ENCODE measurements around the gene CRMP1. TPM values are rescaled to one million over a fixed set of nuclear protein-coding genes. Genes with fewer than 3 reads are reported as not detected.
"Not testable (repeated sequence)": the region's sequence is repeated elsewhere in the genome, so short reads cannot be mapped to it uniquely, and the experiment has no call there.

The CRMP1 gene
- total RNA-seq, 1 experiment from 2014 or later: not detected

DNA sequence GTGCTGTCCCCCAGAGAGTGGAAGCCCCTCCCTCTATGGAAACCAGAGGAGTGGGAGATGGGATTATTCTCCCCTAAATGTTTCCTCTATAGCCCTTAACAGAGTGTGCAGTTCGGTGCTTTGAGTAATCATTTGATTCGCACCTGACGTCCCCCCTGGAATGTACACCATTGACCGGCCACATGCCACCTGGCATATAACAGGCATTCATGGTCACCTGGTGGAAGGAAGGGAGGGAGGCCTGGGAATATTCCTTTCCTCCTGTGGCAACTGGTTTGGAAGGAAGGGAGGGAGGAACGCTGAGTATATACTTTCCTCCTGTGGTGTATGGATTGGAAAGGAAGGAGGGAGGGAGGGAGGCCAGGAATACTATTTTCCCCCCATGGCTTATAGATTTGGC, 77.2 kb downstream of the CRMP1 start:
- TF ChIP-seq, protein P1, sequence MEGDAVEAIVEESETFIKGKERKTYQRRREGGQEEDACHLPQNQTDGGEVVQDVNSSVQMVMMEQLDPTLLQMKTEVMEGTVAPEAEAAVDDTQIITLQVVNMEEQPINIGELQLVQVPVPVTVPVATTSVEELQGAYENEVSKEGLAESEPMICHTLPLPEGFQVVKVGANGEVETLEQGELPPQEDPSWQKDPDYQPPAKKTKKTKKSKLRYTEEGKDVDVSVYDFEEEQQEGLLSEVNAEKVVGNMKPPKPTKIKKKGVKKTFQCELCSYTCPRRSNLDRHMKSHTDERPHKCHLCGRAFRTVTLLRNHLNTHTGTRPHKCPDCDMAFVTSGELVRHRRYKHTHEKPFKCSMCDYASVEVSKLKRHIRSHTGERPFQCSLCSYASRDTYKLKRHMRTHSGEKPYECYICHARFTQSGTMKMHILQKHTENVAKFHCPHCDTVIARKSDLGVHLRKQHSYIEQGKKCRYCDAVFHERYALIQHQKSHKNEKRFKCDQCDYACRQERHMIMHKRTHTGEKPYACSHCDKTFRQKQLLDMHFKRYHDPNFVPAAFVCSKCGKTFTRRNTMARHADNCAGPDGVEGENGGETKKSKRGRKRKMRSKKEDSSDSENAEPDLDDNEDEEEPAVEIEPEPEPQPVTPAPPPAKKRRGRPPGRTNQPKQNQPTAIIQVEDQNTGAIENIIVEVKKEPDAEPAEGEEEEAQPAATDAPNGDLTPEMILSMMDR (IDR thresholded peaks at IDR 0.05; ENCODE audit: unreplicated experiment): no peak
- peaks cover 54% of the 10 kb centered on the region for H3K36me3 Mint-ChIP-seq (ENCODE audit: insufficient read depth, unreplicated experiment)
- intact Hi-C loops (cut with micrococcal nuclease): no loop called here
- H3K27ac Mint-ChIP-seq (ENCODE audit: low read depth, unreplicated experiment): no peak overlapping the region
- CTCF ChIA-PET: interaction anchor here (0.5 kb wide), 1 partner anchor 415 kb away, joined by 3 read pairs; no protein-coding TSS in a partner anchor
- no peaks in the 10 kb centered on the region for H3K4me1 Mint-ChIP-seq (ENCODE audit: insufficient read depth, unreplicated experiment)
- no peak for DNase-seq (ENCODE audit: unreplicated experiment)
- no peaks in the 10 kb centered on the region for H3K27me3 Mint-ChIP-seq (ENCODE audit: insufficient read depth, unreplicated experiment)
- POLR2A ChIA-PET: no interaction called here
- no peak overlapping the region for H3K4me3 Mint-ChIP-seq (ENCODE audit: unreplicated experiment)
- H3K9me3 Mint-ChIP-seq (ENCODE audit: unreplicated experiment): no peaks in the 10 kb centered on the region
- no TSS peak for BruUV-seq (replicated peaks)

DNA sequence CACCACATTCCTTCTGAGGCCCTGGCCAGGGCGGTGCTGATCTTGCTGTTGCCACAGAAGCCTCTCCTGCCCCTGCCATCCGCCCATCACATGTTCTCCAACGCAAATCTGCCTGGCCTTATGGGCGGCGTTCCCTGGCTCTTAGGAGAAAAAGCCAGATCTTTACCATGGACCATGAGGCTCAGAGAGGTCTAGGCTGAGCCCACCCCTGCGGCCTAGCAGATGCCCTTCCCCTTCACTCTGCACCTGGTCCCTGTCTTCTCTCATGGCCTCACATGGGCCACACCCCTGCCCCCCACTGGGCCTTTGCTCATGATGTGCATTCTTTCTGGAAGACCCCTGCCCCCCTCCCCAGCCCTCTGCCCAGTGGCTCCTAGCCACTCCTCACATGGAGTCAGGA, 78.5 kb downstream of the CRMP1 start:
- intact Hi-C loops (cut with micrococcal nuclease): no loop called here
- peaks cover 52% of the 10 kb centered on the region for H3K36me3 Mint-ChIP-seq (ENCODE audit: insufficient read depth, unreplicated experiment)
- CTCF ChIA-PET: interaction anchor here (1.0 to 1.3 kb wide), 2 partner anchors 180 to 820 kb away, joined by 3 read pairs; no protein-coding TSS in a partner anchor

DNA sequence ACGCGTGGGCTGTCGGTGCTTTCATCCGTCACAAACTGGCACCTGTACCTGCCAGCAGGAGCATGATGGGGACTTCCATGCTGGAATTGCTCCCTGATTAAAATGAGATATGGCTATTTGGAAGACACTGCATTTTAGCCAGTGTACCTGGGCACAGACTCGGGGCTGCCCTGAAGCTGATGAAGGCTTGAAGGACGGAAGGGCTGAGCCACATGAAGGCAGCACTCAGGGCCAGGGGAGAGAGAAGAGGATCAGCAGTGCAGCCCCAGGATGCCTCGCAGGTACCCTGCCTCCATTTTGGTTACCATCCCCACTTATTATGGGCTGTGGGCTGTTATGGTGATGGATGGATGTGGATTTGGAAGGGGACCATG, 79.0 kb downstream of the CRMP1 start:
- Mint-ChIP-seq H3K27me3 (ENCODE audit: insufficient read depth, unreplicated experiment) (no peaks in the 10 kb centered on the region), H3K9me3 (ENCODE audit: unreplicated experiment) (no peaks in the 10 kb centered on the region), H3K27ac (ENCODE audit: low read depth, unreplicated experiment) (no peak overlapping the region), H3K4me3 (ENCODE audit: unreplicated experiment) (no peak overlapping the region), H3K36me3 (ENCODE audit: insufficient read depth, unreplicated experiment) (peaks cover 57% of the 10 kb centered on the region), H3K4me1 (ENCODE audit: insufficient read depth, unreplicated experiment) (no peaks in the 10 kb centered on the region)
- TF ChIP-seq, protein P1 (IDR thresholded peaks at IDR 0.05; ENCODE audit: unreplicated experiment): no peak
- intact Hi-C loops (cut with micrococcal nuclease): loop anchor here (1.0 kb wide), 2 partner anchors 414 to 764 kb away; no protein-coding TSS in a partner anchor
- DNase-seq (ENCODE audit: unreplicated experiment): no peak
- ChIA-PET POLR2A (no interaction called here), CTCF (interaction anchor here (0.6 to 2.4 kb wide), 14 partner anchors 9 to 819 kb away, joined by 3 to 24 read pairs (median 4); no protein-coding TSS in a partner anchor)
- no TSS peak for BruUV-seq (replicated peaks)

More for the DNA sequence above, 78.5 kb downstream of the CRMP1 start:
- BruUV-seq (replicated peaks): no TSS peak
- POLR2A ChIA-PET: no interaction called here
- no peaks in the 10 kb centered on the region for H3K27me3 Mint-ChIP-seq (ENCODE audit: insufficient read depth, unreplicated experiment)
- TF ChIP-seq, protein P1 (IDR thresholded peaks at IDR 0.05; ENCODE audit: unreplicated experiment): no peak
- H3K9me3 Mint-ChIP-seq (ENCODE audit: unreplicated experiment): no peaks in the 10 kb centered on the region
- H3K4me3 Mint-ChIP-seq (ENCODE audit: unreplicated experiment): no peak overlapping the region
- DNase-seq (ENCODE audit: unreplicated experiment): no peak
- no peaks in the 10 kb centered on the region for H3K4me1 Mint-ChIP-seq (ENCODE audit: insufficient read depth, unreplicated experiment)
- peak overlapping the region; percentile 69 for H3K27ac Mint-ChIP-seq (ENCODE audit: low read depth, unreplicated experiment)

DNA sequence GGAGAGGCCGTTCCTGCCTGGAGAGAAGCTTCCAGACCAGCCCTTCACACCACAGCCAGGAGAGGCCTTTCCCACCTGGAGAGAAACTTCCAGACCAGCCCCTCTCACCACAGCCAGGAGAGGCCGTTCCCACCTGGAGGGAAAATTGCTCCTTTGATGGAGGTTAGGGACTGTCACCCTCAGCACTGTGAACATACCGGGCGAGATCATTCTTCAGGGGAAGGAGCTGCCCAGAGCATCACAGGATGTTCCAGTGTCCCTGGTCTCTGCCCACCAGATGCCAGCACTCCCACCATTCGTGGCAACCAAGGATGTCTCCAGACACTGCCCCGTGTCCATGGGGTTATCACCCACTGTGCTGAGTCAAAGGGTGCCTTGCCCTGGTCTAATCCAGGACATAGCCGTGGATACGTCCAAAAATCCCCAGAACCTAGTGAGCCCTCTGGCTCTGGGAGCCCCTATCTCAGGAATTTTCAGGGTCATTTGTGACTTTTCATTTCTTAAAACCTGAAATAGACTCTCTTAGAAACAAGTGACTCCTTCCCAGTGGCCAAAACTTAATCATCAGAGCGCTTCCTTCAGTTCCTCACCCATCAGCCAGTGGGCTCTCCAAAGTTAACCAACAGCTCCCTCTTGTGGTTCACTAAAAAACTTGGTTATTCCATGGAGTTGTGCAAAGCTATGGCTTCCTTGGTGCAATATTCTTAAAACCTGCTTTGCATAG, 80.2 kb downstream of the CRMP1 start:
- CTCF ChIA-PET: interaction anchor here (0.6 to 2.4 kb wide), 21 partner anchors 9 to 1248 kb away, joined by 3 to 24 read pairs (median 4); no protein-coding TSS in a partner anchor
- H3K4me3 Mint-ChIP-seq (ENCODE audit: unreplicated experiment): no peak overlapping the region
- intact Hi-C loops (cut with micrococcal nuclease): loop anchor here (1.0 kb wide), 2 partner anchors 412 to 762 kb away; no protein-coding TSS in a partner anchor
- H3K36me3 Mint-ChIP-seq (ENCODE audit: insufficient read depth, unreplicated experiment): peaks cover 59% of the 10 kb centered on the region
- POLR2A ChIA-PET: interaction anchor here (0.7 kb wide), 1 partner anchor 8 kb away, joined by 3 read pairs; no protein-coding TSS in a partner anchor
- DNase-seq (ENCODE audit: unreplicated experiment): peak; percentile 83
- no TSS peak for BruUV-seq (replicated peaks)
- no peak overlapping the region for H3K27ac Mint-ChIP-seq (ENCODE audit: low read depth, unreplicated experiment)
- H3K4me1 Mint-ChIP-seq (ENCODE audit: insufficient read depth, unreplicated experiment): no peaks in the 10 kb centered on the region
- H3K9me3 Mint-ChIP-seq (ENCODE audit: unreplicated experiment): no peaks in the 10 kb centered on the region
- TF ChIP-seq, protein P1 (IDR thresholded peaks at IDR 0.05; ENCODE audit: unreplicated experiment): peak; percentile 76
- H3K27me3 Mint-ChIP-seq (ENCODE audit: insufficient read depth, unreplicated experiment): no peaks in the 10 kb centered on the region

DNA sequence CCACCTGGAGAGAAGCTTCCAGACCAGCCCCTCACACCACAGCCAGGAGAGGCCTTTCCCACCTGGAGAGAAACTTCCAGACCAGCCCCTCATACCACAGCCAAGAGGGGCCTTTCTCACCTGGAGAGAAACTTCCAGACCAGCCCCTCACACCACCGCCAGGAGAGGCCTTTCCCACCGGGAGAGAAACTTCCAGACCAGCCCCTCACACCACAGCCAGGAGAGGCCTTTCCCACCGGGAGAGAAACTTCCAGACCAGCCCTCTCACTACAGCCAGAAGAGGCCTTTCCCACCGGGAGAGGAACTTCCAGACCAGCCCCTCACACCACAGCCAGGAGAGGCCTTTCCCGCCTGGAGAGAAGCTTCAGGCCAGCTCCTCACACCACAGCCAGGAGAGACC, 80.8 kb downstream of the CRMP1 start:
- POLR2A ChIA-PET; DNase-seq (ENCODE audit: unreplicated experiment); H3K27ac Mint-ChIP-seq (ENCODE audit: low read depth, unreplicated experiment); BruUV-seq (replicated peaks); H3K9me3 Mint-ChIP-seq (ENCODE audit: unreplicated experiment); H3K27me3 Mint-ChIP-seq (ENCODE audit: insufficient read depth, unreplicated experiment); intact Hi-C loops (cut with micrococcal nuclease); H3K4me1 Mint-ChIP-seq (ENCODE audit: insufficient read depth, unreplicated experiment); H3K4me3 Mint-ChIP-seq (ENCODE audit: unreplicated experiment): not testable (repeated sequence)
- CTCF ChIA-PET: interaction anchor here (0.6 to 2.4 kb wide), 12 partner anchors 9 to 1247 kb away, joined by 3 to 24 read pairs (median 4); no protein-coding TSS in a partner anchor
- H3K36me3 Mint-ChIP-seq (ENCODE audit: insufficient read depth, unreplicated experiment): peaks cover 65% of the 10 kb centered on the region

Data from MCF 10A (cell line).